H1 (cell line): Measurements from ENCODE around the gene WBP4. TPM values are rescaled to one million over a fixed set of nuclear protein-coding genes. Genes with fewer than 3 reads are reported as not detected.
A peak's percentile ranks its signal among the peaks of the same experiment; 100 is the strongest.

Experiments
- ATF2 ChIP-seq: IDR thresholded peaks from 2 replicates; pipeline ENCODE4 v1.6.1; 2012; ENCODE audit warnings: low read length, inconsistent platforms
- ATF3 ChIP-seq: IDR thresholded peaks from 2 replicates; pipeline ENCODE4 v1.6.1; 2011; ENCODE audit warnings: low read depth, mild to moderate bottlenecking, low read length; ENCODE audit not compliant: insufficient read depth
- BCL11A ChIP-seq, 2 experiments: IDR thresholded peaks; one replicate each; pipeline ENCODE4 v1.6.1; 2011; ENCODE audit warnings: low read depth in 2 of 2, low read length in 2 of 2, mild to moderate bottlenecking in 2 of 2
- CHD2 ChIP-seq: IDR thresholded peaks from 2 replicates; pipeline ENCODE4 v1.6.1; 2012; ENCODE audit warnings: low read length, improper control_type of control experiment
- EGR1 ChIP-seq: IDR thresholded peaks from 2 replicates; pipeline ENCODE4 v1.6.1; 2011; ENCODE audit warnings: low read depth, low read length, borderline replicate concordance
- FOSL1 ChIP-seq: IDR thresholded peaks from 2 replicates; pipeline ENCODE4 v1.6.1; 2011; ENCODE audit warnings: mild to moderate bottlenecking, low read depth, low read length, moderate library complexity; ENCODE audit not compliant: insufficient read depth
- JUN ChIP-seq: IDR thresholded peaks from 2 replicates; pipeline ENCODE4 v1.6.1; 2011; ENCODE audit warnings: low read depth, mild to moderate bottlenecking, improper control_type of control experiment, low read length
- KDM1A ChIP-seq: fragments of 200-600, 300-600 bp; sonication (generic); IDR thresholded peaks from 2 replicates; pipeline ENCODE4 v1.7.1; 2016; ENCODE audit warnings: mild to moderate bottlenecking, low read length, borderline replicate concordance
- NANOG ChIP-seq: IDR thresholded peaks from 2 replicates; pipeline ENCODE4 v1.6.1; 2011; ENCODE audit warnings: low read length, low read depth, mild to moderate bottlenecking, inconsistent platforms; ENCODE audit not compliant: insufficient read depth, poor library complexity, severe bottlenecking
- NRF1 ChIP-seq: IDR thresholded peaks from 2 replicates; pipeline ENCODE4 v1.6.1; 2011; ENCODE audit warnings: mild to moderate bottlenecking, low read depth, low read length, improper control_type of control experiment
- POLR2AphosphoS5 ChIP-seq: IDR thresholded peaks from 2 replicates; pipeline ENCODE4 v1.6.1; 2011; ENCODE audit warnings: low read depth, low read length
- SIRT6 ChIP-seq: IDR thresholded peaks from one replicate; pipeline ENCODE4 v1.7.1; 2012; ENCODE audit warnings: low read length, inconsistent platforms
- SP4 ChIP-seq: IDR thresholded peaks from 2 replicates; pipeline ENCODE4 v1.6.1; 2012; ENCODE audit warnings: low read length, inconsistent platforms
- SRF ChIP-seq: IDR thresholded peaks from 2 replicates; pipeline ENCODE4 v1.6.1; 2011; ENCODE audit warnings: mild to moderate bottlenecking, low read depth, low read length, moderate library complexity
- TAF7 ChIP-seq: optimal IDR thresholded peaks from 2 replicates; pipeline ENCODE3; 2011; ENCODE audit warnings: low read depth, mild to moderate bottlenecking, inconsistent platforms, low read length, moderate library complexity, borderline replicate concordance
- TBP ChIP-seq: IDR thresholded peaks from 2 replicates; pipeline ENCODE4 v1.6.1; 2011; ENCODE audit warnings: low read depth, low read length, improper control_type of control experiment
- TCF12 ChIP-seq: IDR thresholded peaks from 2 replicates; pipeline ENCODE4 v1.6.1; 2011; ENCODE audit warnings: low read depth, mild to moderate bottlenecking, low read length
- polyA plus RNA-seq, 7 experiments: library from polyadenylated mRNA; depleted of rRNA in 3 of 7; stranded (reverse) in 5 of 7; unstranded in 2 of 7; fragments of >200 nt in 5 of 7; fragments of 200-250 nt in 2 of 7; gene quantifications; 1 replicate in 5 of 7; 2 replicates in 1 of 7; 4 replicates in 1 of 7; pipeline versions ENCODE4 v1.2.1 to v1.2.3, GENCODE V29; 2011 to 2013; ENCODE audit warnings: missing spikeins in 2 of 7, mixed read lengths in 2 of 7
- total RNA-seq: library from RNA; stranded (reverse); fragmentation: NEBNext Ultra II Directional; extraction: Animal tissue kit (Norgen Biotek cat#: 25700); gene quantifications from 2 replicates; pipeline ENCODE4 v1.2.1, GENCODE V29; 2021
- TF ChIP-seq, protein P1 (sequence below): IDR thresholded peaks from 2 replicates; pipeline ENCODE4 v1.6.1; 2011; ENCODE audit warnings: low read length, improper control_type of control experiment

The WBP4 gene
- total and polyA plus RNA-seq, 2 of the 8 experiments (the other 6 are each of a cell fraction or from before 2014, with no cell fraction given), result 3.0 to 10.0 TPM

- TF ChIP-seq TAF7, result peak; percentile 39
- TF ChIP-seq, protein P1, sequence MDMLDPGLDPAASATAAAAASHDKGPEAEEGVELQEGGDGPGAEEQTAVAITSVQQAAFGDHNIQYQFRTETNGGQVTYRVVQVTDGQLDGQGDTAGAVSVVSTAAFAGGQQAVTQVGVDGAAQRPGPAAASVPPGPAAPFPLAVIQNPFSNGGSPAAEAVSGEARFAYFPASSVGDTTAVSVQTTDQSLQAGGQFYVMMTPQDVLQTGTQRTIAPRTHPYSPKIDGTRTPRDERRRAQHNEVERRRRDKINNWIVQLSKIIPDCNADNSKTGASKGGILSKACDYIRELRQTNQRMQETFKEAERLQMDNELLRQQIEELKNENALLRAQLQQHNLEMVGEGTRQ, result no peak
- TF ChIP-seq TCF12, result no peak
- no peak for TF ChIP-seq CHD2
- TF ChIP-seq EGR1, result no peak
- peak; percentile 88 for TF ChIP-seq TBP
- TF ChIP-seq ATF2, result no peak
- TF ChIP-seq KDM1A, result no peak
- no peak for TF ChIP-seq SRF
- TF ChIP-seq NRF1, result no peak
- no peak for TF ChIP-seq SP4
- TF ChIP-seq ATF3, result no peak
- no peak for TF ChIP-seq NANOG
- no peak for TF ChIP-seq FOSL1
- TF ChIP-seq SIRT6, result no peak
- no peak for TF ChIP-seq JUN
- TF ChIP-seq BCL11A (IDR thresholded peaks at IDR 0.05; ENCODE audit: low read depth in 2 of 2, low read length in 2 of 2), result no peak
- TF ChIP-seq POLR2AphosphoS5, result peak; percentile 32; the same call in 1 of the 2 replicates
Measured at GRCh38 chr13:41107584-41108014, 46.3 kb downstream of the WBP4 start (continued).
